Measurements from ENCODE around the gene MATK.

- TF ChIP-seq, protein P1, sequence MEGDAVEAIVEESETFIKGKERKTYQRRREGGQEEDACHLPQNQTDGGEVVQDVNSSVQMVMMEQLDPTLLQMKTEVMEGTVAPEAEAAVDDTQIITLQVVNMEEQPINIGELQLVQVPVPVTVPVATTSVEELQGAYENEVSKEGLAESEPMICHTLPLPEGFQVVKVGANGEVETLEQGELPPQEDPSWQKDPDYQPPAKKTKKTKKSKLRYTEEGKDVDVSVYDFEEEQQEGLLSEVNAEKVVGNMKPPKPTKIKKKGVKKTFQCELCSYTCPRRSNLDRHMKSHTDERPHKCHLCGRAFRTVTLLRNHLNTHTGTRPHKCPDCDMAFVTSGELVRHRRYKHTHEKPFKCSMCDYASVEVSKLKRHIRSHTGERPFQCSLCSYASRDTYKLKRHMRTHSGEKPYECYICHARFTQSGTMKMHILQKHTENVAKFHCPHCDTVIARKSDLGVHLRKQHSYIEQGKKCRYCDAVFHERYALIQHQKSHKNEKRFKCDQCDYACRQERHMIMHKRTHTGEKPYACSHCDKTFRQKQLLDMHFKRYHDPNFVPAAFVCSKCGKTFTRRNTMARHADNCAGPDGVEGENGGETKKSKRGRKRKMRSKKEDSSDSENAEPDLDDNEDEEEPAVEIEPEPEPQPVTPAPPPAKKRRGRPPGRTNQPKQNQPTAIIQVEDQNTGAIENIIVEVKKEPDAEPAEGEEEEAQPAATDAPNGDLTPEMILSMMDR (IDR thresholded peaks at IDR 0.05): no peak
- no peak for TF ChIP-seq POLR2A (IDR thresholded peaks at IDR 0.05)
These were observed 40.0 kb upstream of the MATK start for GRCh38 chr19:3826163-3826562.

Data from body of pancreas (tissue), 4 donors.